Central memory CD4-positive, alpha-beta T cell (primary cell): ENCODE results near the gene NUB1.

ENCODE experiments used
- DNase-seq: peaks from one replicate; pipeline ENCODE4 v3.0.0; 2022

NUB1 gene

GRCh38 chr7:151391358-151391730 is 49.7 kb downstream of the NUB1 start:
- no peak for DNase-seq

GRCh38 chr7:151392002-151392401 is 50.4 kb downstream of the NUB1 start:
- DNase-seq: no peak

GRCh38 chr7:151392426-151392825 is 50.8 kb downstream of the NUB1 start:
- DNase-seq: no peak

- DNase-seq: no peak
Observed at GRCh38 chr7:151393031-151393977, 51.7 kb downstream of the NUB1 start.

- no peak for DNase-seq
Observed at GRCh38 chr7:151394076-151395035, 52.7 kb downstream of the NUB1 start.

- no peak for DNase-seq
Observed at GRCh38 chr7:151395036-151395367, 53.4 kb downstream of the NUB1 start.

GRCh38 chr7:151396328-151396970 is 54.8 kb downstream of the NUB1 start:
- DNase-seq: no peak

- DNase-seq: no peak
Observed at GRCh38 chr7:151397026-151397425, 55.4 kb downstream of the NUB1 start.

- DNase-seq: no peak
Observed at GRCh38 chr7:151398446-151399304, 57.1 kb downstream of the NUB1 start.

GRCh38 chr7:151399305-151399601 is 57.6 kb downstream of the NUB1 start:
- DNase-seq: no peak

GRCh38 chr7:151399906-151400305 is 58.3 kb downstream of the NUB1 start:
- no peak for DNase-seq

GRCh38 chr7:151400626-151401315 is 59.2 kb downstream of the NUB1 start:
- no peak for DNase-seq

- DNase-seq: no peak
Observed at GRCh38 chr7:151402029-151402835, 60.6 kb downstream of the NUB1 start.

GRCh38 chr7:151403764-151404163 is 62.2 kb downstream of the NUB1 start:
- no peak for DNase-seq

GRCh38 chr7:151404216-151405011 is 62.8 kb downstream of the NUB1 start:
- DNase-seq: no peak

- no peak for DNase-seq
Observed at GRCh38 chr7:151405056-151405455, 63.4 kb downstream of the NUB1 start.

GRCh38 chr7:151405588-151405987 is 64.0 kb downstream of the NUB1 start:
- DNase-seq: no peak

GRCh38 chr7:151406051-151406875 is 64.7 kb downstream of the NUB1 start:
- DNase-seq: no peak
